ENCODE data around the gene CHRM4. TPM values are rescaled to one million over a fixed set of nuclear protein-coding genes. Genes with fewer than 3 reads are reported as not detected.
A peak's percentile ranks its signal among the peaks of the same experiment; 100 is the strongest.

CHRM4 gene
- total RNA-seq, 1 experiment from 2014 or later: 1.1 TPM

GRCh38 chr11:46370253-46370652, 21.3 kb downstream of the CHRM4 start:
- CTCF ChIA-PET: no interaction called here
- Histone ChIP-seq H3K9me3 (ENCODE audit: control insufficient read depth in 1 of 2, insufficient read depth in 1 of 2, low read depth in 1 of 2, low read length in 2 of 2) (no peaks in the 10 kb centered on the region), H3K4me1 (ENCODE audit: control insufficient read depth in 1 of 2, insufficient read depth in 2 of 2, low read length in 2 of 2) (peaks cover 0 to 22% of the 10 kb centered on the region in 2 experiments; a peak in 2 of 4 replicates), H3K27me3 (ENCODE audit: insufficient read depth, low read length) (no peaks in the 10 kb centered on the region), H3K4me3 (replicated peaks in 1 of 2; ENCODE audit: low read depth in 1 of 2, low read length in 2 of 2) (no peak overlapping the region), H3K9me2 (ENCODE audit: insufficient read depth) (no peaks in the 10 kb centered on the region), H3K79me2 (ENCODE audit: insufficient read depth, low read length) (no peaks in the 10 kb centered on the region; the same call in 1 of the 2 replicates), H3K36me3 (ENCODE audit: control insufficient read depth in 1 of 2, insufficient read depth in 2 of 2, low read length in 2 of 2) (peaks cover 5 to 12% of the 10 kb centered on the region in 2 experiments; a peak in 3 of 4 replicates), H4K20me1 (ENCODE audit: insufficient read depth) (no peaks in the 10 kb centered on the region), H3K9ac (ENCODE audit: low read length) (no peak overlapping the region), H2AFZ (ENCODE audit: low read depth, low read length, poor library complexity, severe bottlenecking) (no peak overlapping the region), H3K4me2 (ENCODE audit: low read length) (no peak overlapping the region), H3K27ac (ENCODE audit: low read depth, low read length) (peak overlapping the region; percentile 37; the same call in 1 of the 2 replicates)
- no peak for ATAC-seq
- POLR2A ChIA-PET: no interaction called here
- BruUV-seq (replicated peaks): no TSS peak
- no peak for TF ChIP-seq CEBPB (IDR thresholded peaks at IDR 0.05; ENCODE audit: low read depth)
- no peak for TF ChIP-seq ZBTB33 (IDR thresholded peaks at IDR 0.05; ENCODE audit: extremely low read depth, insufficient replicate concordance, low read length)
- TF ChIP-seq ZNF274 (IDR thresholded peaks at IDR 0.05; ENCODE audit: low read depth, low read length): no peak
- no peak for TF ChIP-seq TCF7L2 (IDR thresholded peaks at IDR 0.05; ENCODE audit: borderline replicate concordance, extremely low read depth, insufficient read depth, insufficient read length)
- TF ChIP-seq POLR2AphosphoS5 (IDR thresholded peaks at IDR 0.05; ENCODE audit: low read depth, low read length): no peak
- no peak for DNase-seq (ENCODE audit: low read depth, low spot score)
- RAD21 ChIA-PET (ENCODE audit: low non-redundant PET in 1 of 2, low total read pairs in 2 of 2, uncharacterized antibody in 2 of 2, unreplicated experiment in 2 of 2): no interaction called here
- intact Hi-C loops (cut with micrococcal nuclease): no loop called here

Measured in HCT116 (cell line).